Neuron (in vitro differentiated cells): ENCODE results near the gene ANKRD2.

ENCODE experiments used
- H2AFZ ChIP-seq: one replicate; pipeline ENCODE4 v1.6.1; 2013; ENCODE audit warnings: low read depth, mild to moderate bottlenecking, inconsistent platforms, low read length, moderate library complexity
- H3K27me3 ChIP-seq: one replicate; pipeline ENCODE4 v1.6.1; 2013; ENCODE audit warnings: low read length; ENCODE audit not compliant: insufficient read depth
- H3K36me3 ChIP-seq: one replicate; pipeline ENCODE4 v1.6.1; 2013; ENCODE audit warnings: low read length; ENCODE audit not compliant: insufficient read depth
- H3K4me1 ChIP-seq: one replicate; pipeline ENCODE4 v1.6.1; 2013; ENCODE audit warnings: low read length; ENCODE audit not compliant: insufficient read depth
- H3K4me3 ChIP-seq: 2 replicates; pipeline ENCODE4 v1.5.1; 2013; ENCODE audit warnings: mild to moderate bottlenecking, low read length, moderate library complexity
- H3K9me3 ChIP-seq: one replicate; pipeline ENCODE4 v1.6.1; 2013; ENCODE audit warnings: low read length

The ANKRD2 gene

DNA sequence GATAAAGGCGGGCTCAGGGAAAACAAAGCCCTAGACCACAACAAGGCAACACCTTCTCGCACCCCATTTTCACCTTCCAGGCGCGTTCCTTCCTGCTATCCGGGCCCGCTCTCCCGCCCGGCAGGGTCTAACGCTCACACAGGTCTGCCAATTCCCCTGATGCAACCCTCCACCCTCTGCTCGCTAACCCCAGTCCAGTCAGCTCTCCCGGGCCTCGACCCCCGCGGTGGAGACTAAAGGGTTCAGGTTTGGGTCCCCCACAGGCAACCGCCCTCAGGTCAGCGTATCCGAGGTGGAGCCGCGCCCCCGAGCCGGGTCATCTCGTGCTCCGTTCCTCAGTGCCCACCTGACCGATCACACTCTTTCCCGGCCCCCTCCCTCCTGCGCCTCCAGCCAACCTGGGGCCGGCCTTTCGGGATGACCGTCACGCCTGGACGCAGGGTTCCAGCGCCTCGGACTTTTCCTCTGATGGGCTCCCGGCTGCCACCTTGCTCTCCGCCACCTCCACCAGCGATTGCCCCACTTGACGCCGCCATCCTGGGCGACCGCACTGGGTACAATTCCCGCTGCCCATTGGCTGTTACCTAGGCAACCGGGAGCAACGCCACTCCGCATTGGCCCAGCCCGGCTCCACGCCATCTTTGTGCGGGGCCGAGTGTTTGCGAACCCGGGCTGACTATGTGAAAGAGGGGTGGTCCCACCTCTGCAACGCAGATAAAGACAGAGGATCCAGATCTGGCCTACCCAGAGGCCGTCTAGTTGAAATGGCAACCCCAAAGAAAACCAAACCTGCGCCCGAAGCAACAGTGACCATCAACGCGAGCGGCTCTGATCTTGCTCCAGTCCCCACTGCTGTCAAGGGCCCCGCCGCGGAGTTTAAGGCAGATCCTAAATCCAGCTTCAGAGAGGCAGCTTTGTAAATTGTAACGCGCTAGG is 60.6 kb downstream of the ANKRD2 start, which contains the start of gene MORN4:
TSS of gene MORN4 (minus strand) at position 552 of the 936 bp plus-strand sequence. CDS start 13,847 bp downstream, outside the sequence.
- H3K4me3 ChIP-seq = peak within 1 kb of the TSS; percentile 86
- peaks cover 2% of the 10 kb centered on the region for H3K36me3 ChIP-seq
- no peaks in the 10 kb centered on the region for H3K27me3 ChIP-seq
- H3K9me3 ChIP-seq = no peaks in the 10 kb centered on the region
- H3K4me1 ChIP-seq = peaks cover 2% of the 10 kb centered on the region
- peak within 1 kb of the TSS; percentile 91 for H2AFZ ChIP-seq
